VCaP (cell line): Measurements from ENCODE around the gene NPAS2.
A peak's percentile ranks its signal among the peaks of the same experiment; 100 is the strongest.

Source experiments
- H3K27ac ChIP-seq: fragments of 450-650 bp; 2 replicates; pipeline ENCODE4 v1.5.1; 2017
- TF ChIP-seq, protein P1 (sequence below): fragments of 450-650 bp; conservative IDR thresholded peaks from 2 replicates; pipeline ENCODE4 v1.5.1; 2017; ENCODE audit warnings: mild to moderate bottlenecking, moderate library complexity

The NPAS2 gene, protein sequence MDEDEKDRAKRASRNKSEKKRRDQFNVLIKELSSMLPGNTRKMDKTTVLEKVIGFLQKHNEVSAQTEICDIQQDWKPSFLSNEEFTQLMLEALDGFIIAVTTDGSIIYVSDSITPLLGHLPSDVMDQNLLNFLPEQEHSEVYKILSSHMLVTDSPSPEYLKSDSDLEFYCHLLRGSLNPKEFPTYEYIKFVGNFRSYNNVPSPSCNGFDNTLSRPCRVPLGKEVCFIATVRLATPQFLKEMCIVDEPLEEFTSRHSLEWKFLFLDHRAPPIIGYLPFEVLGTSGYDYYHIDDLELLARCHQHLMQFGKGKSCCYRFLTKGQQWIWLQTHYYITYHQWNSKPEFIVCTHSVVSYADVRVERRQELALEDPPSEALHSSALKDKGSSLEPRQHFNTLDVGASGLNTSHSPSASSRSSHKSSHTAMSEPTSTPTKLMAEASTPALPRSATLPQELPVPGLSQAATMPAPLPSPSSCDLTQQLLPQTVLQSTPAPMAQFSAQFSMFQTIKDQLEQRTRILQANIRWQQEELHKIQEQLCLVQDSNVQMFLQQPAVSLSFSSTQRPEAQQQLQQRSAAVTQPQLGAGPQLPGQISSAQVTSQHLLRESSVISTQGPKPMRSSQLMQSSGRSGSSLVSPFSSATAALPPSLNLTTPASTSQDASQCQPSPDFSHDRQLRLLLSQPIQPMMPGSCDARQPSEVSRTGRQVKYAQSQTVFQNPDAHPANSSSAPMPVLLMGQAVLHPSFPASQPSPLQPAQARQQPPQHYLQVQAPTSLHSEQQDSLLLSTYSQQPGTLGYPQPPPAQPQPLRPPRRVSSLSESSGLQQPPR

DNA sequence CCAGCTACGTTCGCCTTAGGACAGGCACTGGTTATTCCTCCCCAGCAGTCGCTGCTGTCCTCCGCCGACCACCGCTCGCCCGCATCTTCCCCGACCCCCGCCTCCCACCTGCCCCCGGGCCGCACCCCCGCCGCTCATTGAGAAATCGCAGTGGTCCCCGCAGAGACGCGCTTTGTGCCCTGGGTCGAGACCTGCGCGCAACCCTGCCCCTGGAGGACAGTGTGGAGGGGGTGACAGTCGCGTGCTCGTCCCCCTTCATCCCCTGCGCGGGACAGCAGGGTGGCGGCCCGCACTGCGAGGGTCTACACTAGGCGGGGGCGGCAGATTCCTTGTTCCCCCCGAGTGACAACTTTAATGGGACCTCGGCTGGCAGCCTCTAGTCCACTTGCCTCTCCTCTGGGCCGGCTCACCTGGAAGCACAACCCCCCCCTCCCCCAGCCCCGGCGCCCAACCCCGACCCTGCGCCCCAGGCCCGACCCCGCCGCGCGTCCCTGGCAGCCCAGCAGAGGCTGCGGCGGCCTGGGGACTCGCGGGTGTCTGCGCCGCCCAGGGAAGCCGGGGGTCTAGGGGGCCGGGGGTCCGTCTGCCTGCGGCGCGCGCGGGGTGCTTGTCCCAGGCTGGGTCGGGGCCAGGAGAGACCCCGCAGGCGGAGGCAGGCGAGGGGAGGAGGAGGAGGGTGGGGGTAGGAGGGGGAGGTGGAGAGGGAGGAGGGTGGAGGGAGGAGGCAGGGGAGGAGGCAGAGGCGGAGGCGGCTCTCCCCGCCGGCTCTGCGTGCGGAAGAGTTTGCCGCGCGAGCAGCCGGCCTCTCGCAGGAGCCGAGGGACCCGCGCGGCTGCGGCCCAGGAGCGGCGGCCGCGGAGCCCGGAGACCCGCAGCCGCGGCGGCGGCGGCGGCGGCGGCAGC lies at the start of gene NPAS2:
Gene NPAS2, plus strand, starts transcription at position 770 of the 903 bp plus-strand sequence. CDS start 84,616 bp downstream, outside the sequence.
- TF ChIP-seq, protein P1, sequence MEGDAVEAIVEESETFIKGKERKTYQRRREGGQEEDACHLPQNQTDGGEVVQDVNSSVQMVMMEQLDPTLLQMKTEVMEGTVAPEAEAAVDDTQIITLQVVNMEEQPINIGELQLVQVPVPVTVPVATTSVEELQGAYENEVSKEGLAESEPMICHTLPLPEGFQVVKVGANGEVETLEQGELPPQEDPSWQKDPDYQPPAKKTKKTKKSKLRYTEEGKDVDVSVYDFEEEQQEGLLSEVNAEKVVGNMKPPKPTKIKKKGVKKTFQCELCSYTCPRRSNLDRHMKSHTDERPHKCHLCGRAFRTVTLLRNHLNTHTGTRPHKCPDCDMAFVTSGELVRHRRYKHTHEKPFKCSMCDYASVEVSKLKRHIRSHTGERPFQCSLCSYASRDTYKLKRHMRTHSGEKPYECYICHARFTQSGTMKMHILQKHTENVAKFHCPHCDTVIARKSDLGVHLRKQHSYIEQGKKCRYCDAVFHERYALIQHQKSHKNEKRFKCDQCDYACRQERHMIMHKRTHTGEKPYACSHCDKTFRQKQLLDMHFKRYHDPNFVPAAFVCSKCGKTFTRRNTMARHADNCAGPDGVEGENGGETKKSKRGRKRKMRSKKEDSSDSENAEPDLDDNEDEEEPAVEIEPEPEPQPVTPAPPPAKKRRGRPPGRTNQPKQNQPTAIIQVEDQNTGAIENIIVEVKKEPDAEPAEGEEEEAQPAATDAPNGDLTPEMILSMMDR = no peak
- peak within 1 kb of the TSS; percentile 76 for H3K27ac ChIP-seq

DNA sequence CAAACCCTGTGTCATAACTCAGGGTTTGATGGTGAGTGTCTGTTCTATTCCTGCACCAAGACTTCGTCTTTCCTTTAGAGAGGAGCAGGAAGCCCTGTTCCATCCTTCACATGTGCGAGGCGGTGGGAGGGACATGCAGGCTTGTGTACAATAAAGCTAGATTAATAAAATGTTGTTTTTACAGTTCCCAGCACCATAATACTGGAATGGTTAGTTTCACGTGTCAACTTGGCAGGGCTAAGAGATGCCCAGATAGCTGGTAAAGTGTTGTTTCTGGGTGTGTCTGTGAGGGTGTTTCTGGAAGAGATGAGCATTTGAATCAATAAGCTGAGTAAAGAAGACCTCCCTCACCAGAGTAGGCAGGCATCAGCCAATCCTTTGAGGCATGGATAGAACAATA lies 48.8 kb upstream of the NPAS2 start:
- TF ChIP-seq, protein P1 = no peak
- H3K27ac ChIP-seq = no peak overlapping the region

DNA sequence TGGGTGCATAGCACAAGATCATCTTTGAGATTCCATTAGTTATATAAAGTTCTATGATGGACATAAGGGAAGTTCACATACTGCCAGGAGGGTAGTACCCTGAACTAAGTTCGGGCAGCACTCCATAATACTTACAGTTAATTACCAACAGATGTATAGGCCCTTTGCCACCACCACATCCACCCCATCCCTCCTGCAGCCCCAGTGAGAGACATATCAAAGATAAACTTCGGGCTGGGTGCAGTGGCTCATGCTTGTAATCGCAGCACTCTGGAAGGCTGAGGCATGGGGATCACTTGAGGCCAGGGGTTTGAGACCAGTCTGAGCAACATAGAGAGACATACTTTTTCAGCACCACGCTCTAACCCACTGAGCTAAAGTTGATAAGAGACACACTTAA lies 46.4 kb upstream of the NPAS2 start:
- no peak overlapping the region for H3K27ac ChIP-seq
- TF ChIP-seq, protein P1 = no peak

DNA sequence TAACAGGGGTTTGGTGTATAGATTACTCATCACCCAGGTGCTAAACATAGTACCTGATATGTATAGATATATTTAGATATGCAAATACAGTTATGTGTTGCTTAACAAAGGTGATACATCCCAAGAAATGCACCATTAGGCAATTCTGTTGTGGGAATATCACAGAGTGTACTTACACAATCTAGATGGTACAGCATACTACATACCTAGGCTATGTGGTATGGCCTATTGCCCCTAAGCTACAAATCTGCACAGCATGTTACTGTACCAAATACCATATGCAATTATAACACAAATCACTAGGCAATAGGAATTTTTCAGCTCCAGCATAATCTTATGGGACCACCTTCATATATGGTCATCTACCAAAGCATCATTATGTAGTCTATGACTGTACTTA lies 43.5 kb upstream of the NPAS2 start:
- TF ChIP-seq, protein P1 = no peak
- H3K27ac ChIP-seq = no peak overlapping the region

DNA sequence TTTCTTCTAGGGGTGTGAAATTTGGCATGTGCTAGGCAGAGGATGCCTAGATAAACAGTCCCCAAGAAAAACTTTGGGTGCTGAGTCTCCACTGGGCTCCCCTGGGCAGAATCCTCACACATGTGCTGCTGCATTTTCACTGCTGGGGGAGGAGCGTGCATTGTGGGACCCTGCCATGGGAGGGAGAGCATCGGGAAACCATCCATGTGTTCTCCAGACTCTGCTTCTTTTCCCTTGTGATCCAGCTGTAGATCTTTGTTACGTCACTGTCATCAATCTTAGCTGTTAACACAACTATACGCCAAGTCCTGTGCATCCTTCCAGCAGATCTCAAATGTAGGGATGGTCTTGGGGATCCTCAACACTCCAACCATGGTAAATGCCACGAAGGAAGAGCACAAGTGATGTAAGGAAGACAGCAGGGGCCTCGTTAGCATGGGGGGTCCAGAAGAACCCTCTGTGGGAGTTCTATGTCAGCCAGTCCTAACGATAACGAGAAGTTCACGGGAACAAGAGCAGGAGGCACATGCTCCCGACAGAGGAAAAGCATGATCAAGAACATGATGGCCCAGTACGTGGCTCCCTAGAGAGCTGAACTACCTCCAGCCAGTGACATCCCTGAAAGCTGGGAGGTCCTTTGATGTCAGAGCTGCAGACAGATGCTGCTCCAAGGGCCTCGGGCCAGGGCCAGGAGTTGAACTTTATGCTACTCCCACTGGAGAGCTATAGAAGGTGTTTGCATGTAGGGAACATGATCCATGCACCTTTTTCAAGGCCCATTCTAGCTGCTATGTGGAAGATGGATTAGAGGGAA lies 41.1 kb upstream of the NPAS2 start:
- TF ChIP-seq, protein P1 = no peak

DNA sequence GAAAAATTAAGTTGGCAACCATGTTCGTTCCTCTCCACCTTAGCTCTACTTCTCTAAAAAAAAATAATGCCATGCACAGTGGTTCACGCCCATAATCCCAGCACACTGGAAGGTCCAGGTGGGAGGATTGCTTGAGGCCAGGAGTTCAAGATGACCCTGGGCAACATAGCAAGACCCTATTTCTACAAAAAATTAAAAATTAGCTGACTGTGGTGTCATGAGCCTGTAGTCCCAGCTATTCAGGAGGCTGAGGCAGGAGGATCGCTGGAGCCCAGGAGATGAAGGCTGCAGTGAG lies 40.1 kb upstream of the NPAS2 start:
- H3K27ac ChIP-seq = no peak overlapping the region
- TF ChIP-seq, protein P1 = no peak

More for the DNA sequence above, 41.1 kb upstream of the NPAS2 start:
- H3K27ac ChIP-seq = no peak overlapping the region
